GM21723 (cell line): Measurements from ENCODE around the gene RHOC.
A peak's percentile ranks its signal among the peaks of the same experiment; 100 is the strongest.
"Not testable (repeated sequence)": the region's sequence is repeated elsewhere in the genome, so short reads cannot be mapped to it uniquely, and the experiment has no call there.

Source experiments
- ATAC-seq: cut with Tn5 transposase; IDR thresholded peaks from one replicate; pipeline ENCODE4 v1.9.1; 2021; ENCODE audit warnings: mild to moderate bottlenecking, moderate library complexity; ENCODE audit not compliant: unreplicated experiment

The RHOC gene

DNA sequence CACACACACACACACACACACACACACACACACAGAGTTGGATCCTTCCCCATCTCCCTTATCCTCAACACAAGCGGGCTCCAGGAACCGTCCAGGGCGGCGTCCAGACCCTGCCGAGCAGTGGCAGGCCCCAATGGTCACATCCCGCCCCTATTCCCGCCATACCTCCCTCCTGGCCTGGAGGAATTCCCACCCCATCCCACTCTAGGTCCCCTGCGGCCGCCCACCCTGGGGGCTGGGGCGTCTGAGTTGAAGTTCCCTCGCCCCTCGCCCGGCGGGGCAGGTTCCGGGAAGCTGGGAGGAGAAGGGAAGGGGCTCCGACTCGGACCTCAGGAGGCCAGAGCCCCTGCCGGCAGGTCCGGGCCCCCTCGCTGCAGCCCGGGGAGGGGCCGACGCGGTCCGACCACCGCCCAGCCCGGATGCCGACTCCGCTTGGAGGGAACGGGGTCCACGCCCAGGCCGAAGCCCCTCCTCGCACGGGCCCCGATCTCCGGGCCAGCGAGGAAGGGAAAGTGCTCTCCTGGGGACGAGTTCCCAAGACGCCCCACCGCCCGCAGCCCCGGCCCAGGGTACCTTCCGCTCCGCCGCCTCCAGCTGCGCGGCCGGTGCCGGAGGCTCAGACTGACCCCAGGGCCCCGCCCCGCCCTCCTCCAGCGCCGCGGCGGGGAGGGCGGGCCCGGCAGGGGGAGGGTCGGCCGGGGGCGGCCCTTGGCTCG, at the start of gene RHOC:
Gene RHOC, minus strand, starts transcription at position 623 of the 716 bp plus-strand sequence. CDS start 3,328 bp downstream, outside the sequence.
- ATAC-seq: peak; percentile 63

DNA sequence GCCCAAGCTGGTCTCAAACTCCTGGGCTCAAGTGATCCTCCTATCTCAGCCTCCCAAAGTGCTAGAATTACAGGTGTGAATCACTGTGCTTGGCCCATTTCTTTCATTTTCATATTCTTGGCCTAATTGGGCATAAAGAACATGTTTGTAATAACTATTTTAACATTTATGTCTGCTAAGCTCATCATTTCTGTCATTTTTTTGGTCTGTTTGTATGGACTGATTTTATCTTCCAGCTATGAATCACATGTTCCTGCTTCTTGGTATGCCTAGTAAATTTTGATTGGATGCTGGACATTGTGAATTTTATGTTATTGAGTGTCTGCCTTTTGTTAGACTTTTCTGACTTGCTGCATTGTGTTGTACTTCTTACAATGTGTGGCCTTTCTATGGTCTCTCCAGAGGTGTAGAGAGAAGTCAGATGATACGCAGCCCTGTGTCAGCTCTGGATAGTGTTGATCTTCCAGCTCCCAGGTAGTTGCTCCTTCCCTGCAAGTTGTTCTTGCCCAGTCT, 47.2 kb upstream of the RHOC start:
- ATAC-seq: no peak

DNA sequence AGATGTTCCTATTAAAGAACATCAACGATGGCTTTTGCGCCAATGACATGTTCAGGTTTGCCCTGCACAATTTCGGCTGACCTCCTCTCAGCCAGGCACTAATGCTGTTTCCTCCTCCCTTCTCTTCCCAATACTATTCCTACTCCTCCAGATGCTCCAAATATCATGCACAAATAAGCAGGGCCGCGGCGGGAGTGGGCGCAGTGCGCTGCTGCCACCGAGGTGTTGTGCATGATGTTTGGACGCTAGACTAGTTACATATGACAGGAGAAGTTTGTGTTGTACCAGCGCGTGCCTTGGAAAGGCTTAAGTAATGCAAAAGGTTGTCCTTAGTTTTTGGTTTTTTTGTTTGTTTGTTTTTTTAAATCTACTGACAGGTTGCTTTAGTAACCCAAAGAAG, 41.5 kb upstream of the RHOC start:
- no peak for ATAC-seq

DNA sequence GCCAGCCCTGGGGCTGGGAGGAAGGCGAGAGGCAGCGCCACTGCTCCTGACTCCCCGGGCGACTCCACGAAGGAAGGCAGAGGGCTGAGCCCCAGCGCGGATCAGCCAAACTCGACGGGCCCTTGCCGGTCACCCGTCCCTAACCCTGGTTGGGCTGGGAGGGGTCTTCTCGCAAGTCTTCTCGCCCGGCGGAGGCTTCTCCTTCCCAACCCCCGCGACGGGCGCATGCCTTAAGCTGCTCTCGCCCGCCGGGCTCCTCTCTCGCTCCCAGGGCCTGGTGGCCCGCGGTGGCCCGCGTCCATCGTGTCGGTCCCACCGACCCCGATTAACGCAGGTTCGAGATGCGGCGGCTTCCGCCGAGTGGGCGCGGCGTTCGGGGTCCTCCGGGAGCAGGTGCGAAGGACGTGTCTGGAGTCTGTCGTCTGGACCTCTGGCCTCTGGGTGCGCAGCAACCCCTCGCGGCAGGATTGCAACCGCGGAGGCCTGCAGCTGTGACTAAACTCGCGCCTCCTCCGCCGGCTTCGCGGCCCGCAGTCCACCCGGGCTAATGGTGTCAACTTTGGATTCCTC, 37.2 kb upstream of the RHOC start:
- ATAC-seq: no peak

DNA sequence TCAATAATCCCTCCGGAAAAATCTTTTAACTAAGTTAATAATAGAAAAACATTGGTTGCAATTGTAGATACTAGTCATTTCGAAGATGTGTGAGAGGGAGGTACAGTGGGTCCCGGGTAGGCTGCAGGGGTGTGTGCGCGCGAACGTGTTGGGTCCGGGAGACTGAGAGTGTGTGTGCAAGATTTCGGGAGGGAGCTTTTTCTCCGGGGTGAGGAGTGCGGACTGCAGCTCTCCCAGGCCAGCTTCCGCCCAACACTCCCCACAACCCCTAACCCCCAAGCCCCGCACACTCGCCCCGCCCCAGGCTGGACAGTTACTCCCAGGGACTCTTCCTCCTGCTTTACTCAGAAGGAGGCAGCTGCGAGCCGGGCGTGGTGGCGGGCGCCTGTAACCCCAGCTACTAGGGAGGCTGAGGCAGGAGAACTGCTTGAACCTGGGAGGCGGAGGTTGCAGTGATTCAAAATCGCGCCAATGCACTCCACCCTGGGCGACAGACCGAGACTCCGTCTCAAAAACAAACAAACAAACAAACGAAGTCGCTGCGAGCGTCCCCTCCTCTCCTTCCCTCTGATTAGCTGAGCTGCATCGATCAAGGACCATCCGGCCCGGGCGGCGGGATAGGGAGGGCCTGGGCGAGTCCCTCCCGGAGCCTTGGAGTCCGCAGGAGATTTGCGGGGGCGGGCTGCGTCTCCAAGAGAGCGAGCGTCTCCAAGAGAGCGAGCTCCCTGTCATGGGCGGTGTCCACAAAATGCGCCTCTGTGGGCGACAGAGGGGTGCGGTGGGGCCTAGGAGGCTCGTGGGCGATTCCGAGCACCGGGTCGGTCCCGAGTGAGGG, 36.5 kb upstream of the RHOC start:
- ATAC-seq: no peak

DNA sequence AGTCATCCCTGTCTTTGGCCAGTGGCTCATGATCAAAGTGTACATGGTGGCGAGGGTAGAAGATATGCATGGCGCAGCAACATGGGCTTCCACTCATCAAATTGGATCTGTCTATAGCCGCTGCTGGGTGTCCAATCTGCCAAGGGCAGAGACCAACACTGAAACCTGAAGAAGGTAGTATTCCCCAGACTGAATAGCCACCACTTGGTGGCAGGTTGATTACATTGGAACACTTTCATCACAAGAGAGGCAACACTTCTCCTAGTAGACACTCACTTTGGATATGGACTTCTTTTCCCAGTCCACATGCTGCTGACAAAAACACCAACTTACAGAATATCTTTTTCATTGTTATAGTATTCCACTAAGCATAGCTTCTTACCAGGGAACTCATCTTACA, 30.6 kb upstream of the RHOC start:
- ATAC-seq: no peak

DNA sequence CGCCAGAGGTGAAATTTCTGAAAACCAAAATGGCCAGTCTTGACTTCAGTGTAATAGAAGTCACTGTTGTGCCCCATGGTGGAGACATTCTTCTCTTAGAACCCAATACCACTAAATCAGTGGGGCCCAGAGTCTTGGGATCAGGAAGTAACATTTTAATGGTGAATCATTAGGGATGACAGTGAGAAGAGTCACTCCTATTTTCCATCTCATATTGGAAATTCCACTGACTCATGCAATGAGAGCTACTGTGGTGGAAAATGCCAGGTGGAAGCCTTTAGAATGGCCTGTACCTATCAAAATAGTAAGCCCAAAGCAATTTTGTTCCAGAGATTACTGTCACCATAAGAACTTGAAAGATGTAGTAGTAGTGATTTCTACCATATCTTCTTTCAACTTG, 28.8 kb upstream of the RHOC start:
- ATAC-seq: no peak

DNA sequence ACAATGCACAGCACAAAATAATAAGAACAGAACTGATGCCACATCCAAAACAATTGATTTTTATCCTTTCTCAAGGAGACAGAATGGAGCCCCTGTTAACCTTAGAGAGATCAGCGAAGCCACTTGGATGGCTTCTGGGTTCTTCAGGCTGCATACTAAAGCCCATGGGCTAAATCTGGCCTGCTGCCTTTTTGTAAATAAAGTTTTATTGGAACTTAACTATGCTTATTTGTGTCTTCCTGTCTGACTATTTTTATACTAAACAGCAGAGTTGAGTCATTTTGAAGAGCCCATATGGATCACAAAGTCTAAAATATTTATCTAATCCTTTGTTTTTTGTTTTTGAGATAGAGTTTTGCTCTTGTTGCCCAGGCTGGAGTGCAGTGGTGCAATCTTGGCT, 24.5 kb upstream of the RHOC start:
- ATAC-seq: no peak

DNA sequence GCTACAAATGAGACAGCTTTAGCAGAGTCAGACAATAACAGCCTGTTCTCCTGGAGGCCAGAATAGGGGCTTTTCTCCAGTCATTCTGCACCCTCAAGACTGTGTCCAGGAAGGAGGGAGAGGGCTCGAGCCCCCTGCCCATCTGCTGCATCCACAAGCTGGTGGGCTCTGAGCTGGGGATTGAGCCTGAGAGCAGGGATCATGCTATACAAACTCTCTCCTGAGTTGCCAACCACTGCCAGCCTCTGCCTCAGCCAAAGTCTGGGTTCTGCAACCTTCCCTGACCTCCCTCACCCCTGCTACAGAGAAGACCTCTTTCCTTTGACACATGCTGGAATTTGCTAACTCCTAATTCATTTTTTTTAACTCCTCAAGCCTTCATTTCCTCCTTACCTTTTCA, 23.0 kb upstream of the RHOC start:
- ATAC-seq: no peak

DNA sequence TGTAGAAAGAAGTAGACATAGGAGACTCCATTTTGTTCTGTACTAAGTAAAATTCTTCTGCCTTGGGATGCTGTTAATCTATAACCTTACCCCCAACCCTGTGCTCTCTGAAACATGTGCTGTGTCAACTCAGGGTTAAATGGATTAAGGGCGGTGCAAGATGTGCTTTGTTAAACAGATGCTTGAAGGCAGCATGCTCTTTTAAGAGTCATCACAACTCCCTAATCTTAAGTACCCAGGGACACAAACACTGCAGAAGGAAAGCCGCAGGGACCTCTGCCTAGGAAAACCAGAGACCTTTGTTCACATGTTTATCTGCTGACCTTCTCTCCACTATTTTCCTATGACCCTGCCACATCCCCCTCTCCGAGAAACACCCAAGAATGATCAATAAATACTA, 22.1 kb upstream of the RHOC start:
- not testable (repeated sequence) for ATAC-seq

DNA sequence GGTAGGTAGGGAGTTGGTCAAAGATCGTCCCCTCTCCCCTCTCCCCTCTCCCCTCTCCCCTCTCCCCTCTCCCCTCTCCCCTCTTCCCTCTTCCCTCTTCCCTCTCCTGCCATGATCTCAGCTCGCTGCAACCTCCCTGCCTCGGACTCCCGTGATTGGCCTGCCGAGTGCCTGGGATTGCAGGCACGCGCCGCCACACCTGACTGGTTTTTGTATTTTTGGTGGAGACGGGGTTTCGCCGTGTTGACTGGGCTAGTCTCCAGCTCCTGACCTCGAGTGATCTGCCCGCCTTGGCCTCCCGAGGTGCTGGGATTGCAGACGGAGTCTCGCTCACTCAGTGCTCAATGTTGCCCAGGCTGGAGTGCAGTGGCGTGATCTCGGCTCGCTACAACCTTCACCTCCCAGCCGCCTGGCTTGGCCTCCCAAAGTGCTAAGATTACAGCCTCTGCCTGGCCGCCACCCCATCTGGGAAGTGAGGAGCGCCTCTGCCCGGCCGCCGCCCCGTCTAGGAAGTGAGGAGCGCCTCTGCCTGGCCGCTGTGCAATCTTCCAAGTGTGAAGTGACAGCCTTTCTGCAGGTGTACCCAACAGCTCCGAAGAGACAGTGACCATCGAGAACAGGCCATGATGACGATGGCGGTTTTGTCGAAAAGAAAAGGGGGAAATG, 21.5 kb upstream of the RHOC start:
- ATAC-seq: not testable (repeated sequence)

DNA sequence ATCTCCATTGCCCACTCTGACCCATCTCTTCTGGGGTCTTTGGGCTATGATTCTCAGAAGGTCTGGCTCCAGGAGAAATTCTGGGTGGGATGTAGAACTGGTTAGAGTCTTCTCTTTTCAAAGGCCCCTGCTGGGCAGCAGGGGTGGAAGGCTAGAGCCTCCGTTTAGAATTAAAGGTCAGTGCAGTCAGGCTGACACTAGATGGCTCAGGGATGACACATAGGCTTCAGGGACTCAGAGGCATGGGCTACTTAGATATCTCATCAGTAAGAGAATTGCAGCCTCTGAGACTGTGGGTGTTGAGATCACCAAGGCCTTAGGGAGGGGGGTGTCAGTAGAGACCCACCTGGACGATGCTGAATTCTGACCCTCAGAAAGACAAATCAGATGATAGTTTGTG, 20.8 kb upstream of the RHOC start:
- ATAC-seq: no peak

DNA sequence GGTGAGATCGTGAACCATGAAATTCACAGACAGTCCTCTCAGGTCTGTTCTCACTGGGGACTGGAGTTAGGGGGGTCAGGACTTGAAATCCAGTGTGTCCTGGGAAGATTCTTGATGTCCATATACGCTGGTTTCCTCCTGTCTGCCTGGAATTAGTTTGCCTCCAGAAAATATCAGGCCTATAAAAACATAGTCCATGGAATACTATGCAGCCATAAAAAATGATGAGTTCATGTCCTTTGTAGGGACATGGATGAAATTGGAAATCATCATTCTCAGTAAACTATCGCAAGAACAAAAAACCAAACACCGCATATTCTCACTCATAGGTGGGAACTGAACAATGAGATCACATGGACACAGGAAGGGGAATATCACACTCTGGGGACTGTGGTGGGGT, 17.3 kb upstream of the RHOC start:
- not testable (repeated sequence) for ATAC-seq

DNA sequence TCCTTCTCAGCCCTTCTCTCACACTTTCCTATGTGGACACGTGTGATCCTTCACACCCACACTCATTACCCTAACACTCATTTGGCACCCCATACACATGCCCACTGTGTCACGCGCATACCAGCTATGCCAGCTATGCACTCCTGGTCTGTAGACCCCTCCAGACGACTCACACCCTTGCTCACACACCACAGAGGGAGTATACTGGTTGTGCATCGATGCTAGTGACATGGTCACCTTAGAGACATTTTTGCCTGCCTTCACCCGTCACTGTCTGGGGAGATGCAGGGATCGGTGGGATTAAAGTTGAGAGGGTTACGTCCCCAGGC, 16.5 kb upstream of the RHOC start:
- no peak for ATAC-seq

DNA sequence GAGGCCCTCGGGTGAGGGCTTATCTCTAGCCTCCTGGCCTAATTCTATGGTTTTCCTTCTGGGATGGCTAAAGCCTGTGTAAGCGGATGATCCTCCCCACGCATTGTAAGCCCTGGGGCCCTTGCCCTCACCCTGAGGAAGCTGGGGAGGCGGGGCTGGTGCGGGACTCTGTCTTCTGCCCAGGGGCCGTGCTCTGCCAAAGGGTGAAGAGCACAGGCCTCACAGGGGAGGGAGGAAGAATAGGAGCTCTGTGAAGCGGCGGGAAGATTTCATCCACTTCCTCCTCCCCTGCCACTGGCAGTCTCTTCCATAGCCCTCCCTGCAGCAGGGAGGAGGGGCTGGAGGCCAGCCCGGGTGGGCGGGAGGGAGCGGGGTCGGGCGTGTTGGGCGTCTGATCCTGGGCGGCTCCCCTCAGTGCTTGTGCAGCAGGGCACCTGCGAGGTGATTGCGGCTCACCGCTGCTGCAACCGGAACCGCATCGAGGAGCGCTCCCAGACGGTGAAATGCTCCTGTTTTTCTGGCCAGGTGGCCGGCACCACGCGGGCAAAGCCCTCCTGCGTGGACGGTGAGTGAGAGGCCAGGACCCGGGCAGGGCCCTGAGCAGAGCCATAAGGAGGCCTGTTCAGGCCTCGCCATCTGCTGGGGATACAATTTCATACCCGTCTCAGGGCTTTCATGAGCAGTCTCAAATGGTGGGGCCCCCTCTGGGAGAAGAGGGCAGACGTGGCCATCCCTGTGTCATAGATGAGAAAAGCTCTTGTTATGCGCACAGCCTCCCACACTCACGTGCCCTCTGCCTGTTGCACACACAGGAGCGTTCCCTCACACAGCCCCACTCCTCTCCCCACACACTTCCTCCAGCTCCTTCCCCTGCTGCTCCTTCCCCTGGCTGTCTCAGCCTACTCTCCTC, 15.9 kb upstream of the RHOC start:
- ATAC-seq: no peak

DNA sequence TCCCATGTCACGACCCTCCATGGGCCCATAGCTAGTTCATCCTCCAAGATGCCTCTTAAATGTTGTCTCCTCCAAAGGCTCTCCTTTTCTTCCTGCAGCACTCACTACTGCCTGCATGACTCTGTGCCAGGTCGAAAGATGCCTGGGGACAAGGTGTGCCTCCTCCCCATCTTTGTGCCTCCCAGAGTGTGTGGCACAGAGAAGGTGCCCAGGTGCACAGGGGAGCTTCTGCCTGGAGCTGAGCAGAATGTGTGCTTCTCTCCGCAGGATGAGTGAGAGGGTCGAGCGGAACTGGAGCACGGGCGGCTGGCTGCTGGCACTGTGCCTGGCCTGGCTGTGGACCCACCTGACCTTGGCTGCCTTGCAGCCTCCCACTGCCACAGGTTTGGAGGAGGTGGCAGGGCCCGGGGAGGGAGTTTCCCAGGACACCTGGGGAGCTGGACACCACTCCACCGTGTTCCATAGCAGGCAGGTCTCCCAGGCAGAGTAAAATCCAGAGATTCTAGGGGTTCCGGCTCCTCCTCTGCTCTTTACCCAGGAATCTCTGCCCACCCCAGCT, 15.1 kb upstream of the RHOC start:
- no peak for ATAC-seq

DNA sequence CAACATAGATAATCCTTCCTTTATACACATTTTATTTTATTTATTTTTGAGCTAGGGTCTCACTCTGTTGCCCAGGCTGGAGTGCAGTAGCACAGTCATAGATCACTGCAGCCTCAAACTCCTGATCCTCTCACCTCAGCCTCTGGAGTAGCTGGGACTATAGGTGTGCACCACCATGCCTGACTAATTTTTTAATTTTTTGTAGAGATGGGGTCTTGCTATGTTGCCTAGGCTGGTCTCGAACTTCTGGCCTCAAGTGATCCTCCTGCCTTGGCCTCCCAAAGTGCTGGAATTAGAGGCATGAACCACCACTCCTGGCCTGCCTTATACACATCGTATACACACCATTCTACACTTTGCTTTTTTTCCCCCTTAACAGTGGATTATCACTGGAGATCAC, 14.4 kb upstream of the RHOC start:
- not testable (repeated sequence) for ATAC-seq

DNA sequence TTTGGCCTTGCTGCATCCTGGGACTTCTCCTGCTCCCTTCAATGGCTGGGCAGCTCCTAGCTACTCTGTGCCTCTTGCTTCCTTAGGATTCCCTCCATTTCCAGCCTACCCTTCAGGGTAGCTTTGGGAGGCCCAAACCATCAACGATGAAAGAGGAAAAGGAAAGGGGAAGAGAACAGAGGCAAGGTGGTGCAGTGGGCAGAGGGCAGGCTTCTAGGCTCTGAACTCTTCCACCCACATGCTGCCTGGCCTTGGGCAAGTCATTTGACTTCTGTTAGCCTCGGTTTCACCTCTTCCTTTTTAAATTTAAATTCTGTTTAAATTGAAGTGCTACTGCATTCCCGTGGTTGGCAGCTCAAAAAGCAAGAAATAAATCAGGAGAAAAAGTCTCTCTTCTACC, 13.9 kb upstream of the RHOC start:
- no peak for ATAC-seq

DNA sequence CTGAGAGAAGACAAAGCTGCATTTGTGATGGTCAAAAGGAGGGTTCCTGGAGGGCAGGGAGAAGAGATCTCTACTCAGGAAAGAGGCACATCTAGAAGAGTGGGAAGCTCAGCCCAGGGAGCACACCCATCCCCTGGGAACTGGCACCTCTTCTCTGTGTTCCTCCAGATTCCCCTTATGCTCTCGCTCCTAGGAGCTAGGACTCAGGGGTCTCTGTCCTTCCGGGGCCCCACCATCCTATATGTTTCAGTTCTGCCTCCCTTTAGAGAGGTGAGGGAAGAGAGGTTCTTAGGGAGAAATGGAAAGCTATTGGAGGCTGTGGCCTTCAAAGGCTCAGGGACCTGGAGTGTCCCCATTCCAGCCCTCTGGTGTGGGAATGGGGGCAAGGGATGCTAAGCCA, 12.8 kb upstream of the RHOC start:
- no peak for ATAC-seq
